Memory B cell (primary cell): ENCODE results near the gene TSHZ2.

ENCODE experiments used
- ATAC-seq: fragments of 150-1000 bp; cut with Tn5 transposase; 2 replicates; pipeline ENCODE4 v1.10.0; 2021; ENCODE audit warnings: low read depth, mild to moderate bottlenecking, moderate library complexity
- DNase-seq, 2 donors: peaks; one replicate each; pipeline ENCODE4 v3.0.0; 2022; ENCODE audit warnings: low spot score in 2 of 2
- H3K27ac Mint-ChIP-seq: one replicate; pipeline ENCODE4 v1.8.0; 2022; ENCODE audit warnings: mild to moderate bottlenecking, moderate library complexity, mixed read lengths
- H3K27me3 Mint-ChIP-seq: one replicate; pipeline ENCODE4 v1.8.0; 2022; ENCODE audit warnings: mixed read lengths
- H3K36me3 Mint-ChIP-seq: one replicate; pipeline ENCODE4 v1.8.0; 2022; ENCODE audit warnings: mild to moderate bottlenecking, mixed read lengths
- H3K4me1 Mint-ChIP-seq: one replicate; pipeline ENCODE4 v1.8.0; 2022; ENCODE audit warnings: mixed read lengths
- H3K4me3 Mint-ChIP-seq: one replicate; pipeline ENCODE4 v1.8.0; 2022; ENCODE audit warnings: mild to moderate bottlenecking, moderate library complexity, mixed read lengths
- H3K9me3 Mint-ChIP-seq: one replicate; pipeline ENCODE4 v1.8.0; 2022; ENCODE audit warnings: mixed read lengths

TSHZ2 gene

GRCh38 chr20:53055367-53056067 lies 83.4 kb downstream of the TSHZ2 start:
- no peak overlapping the region for H3K4me3 Mint-ChIP-seq
- H3K36me3 Mint-ChIP-seq: no peaks in the 10 kb centered on the region
- no peaks in the 10 kb centered on the region for H3K9me3 Mint-ChIP-seq
- peaks cover 2% of the 10 kb centered on the region for H3K27me3 Mint-ChIP-seq
- no peak overlapping the region for H3K27ac Mint-ChIP-seq
- ATAC-seq (no peak), DNase-seq (no peak)
- H3K4me1 Mint-ChIP-seq: no peaks in the 10 kb centered on the region

GRCh38 chr20:53057579-53057978 lies 85.4 kb downstream of the TSHZ2 start:
- Mint-ChIP-seq H3K9me3 (no peaks in the 10 kb centered on the region), H3K4me1 (no peaks in the 10 kb centered on the region), H3K4me3 (no peak overlapping the region), H3K36me3 (no peaks in the 10 kb centered on the region), H3K27me3 (peaks cover 2% of the 10 kb centered on the region), H3K27ac (no peak overlapping the region)
- no peak for ATAC-seq
- DNase-seq: no peak

- no peak overlapping the region for H3K4me3 Mint-ChIP-seq
- no peaks in the 10 kb centered on the region for H3K9me3 Mint-ChIP-seq
- DNase-seq: no peak
- peaks cover 2% of the 10 kb centered on the region for H3K27me3 Mint-ChIP-seq
- no peak for ATAC-seq
- no peaks in the 10 kb centered on the region for H3K36me3 Mint-ChIP-seq
- no peak overlapping the region for H3K27ac Mint-ChIP-seq
- H3K4me1 Mint-ChIP-seq: no peaks in the 10 kb centered on the region
These were observed 87.7 kb downstream of the TSHZ2 start for GRCh38 chr20:53059848-53060247.

GRCh38 chr20:53061192-53062108 lies 89.3 kb downstream of the TSHZ2 start:
- no peaks in the 10 kb centered on the region for H3K9me3 Mint-ChIP-seq
- no peak overlapping the region for H3K4me3 Mint-ChIP-seq
- DNase-seq (no peak), ATAC-seq (no peak)
- no peaks in the 10 kb centered on the region for H3K36me3 Mint-ChIP-seq
- peaks cover 3% of the 10 kb centered on the region for H3K27me3 Mint-ChIP-seq
- H3K27ac Mint-ChIP-seq: no peak overlapping the region
- no peaks in the 10 kb centered on the region for H3K4me1 Mint-ChIP-seq

GRCh38 chr20:53064935-53065334 lies 92.8 kb downstream of the TSHZ2 start:
- ATAC-seq (no peak), DNase-seq (no peak)
- no peak overlapping the region for H3K27ac Mint-ChIP-seq
- H3K4me3 Mint-ChIP-seq: no peak overlapping the region
- H3K27me3 Mint-ChIP-seq: peaks cover 3% of the 10 kb centered on the region
- peaks cover 2% of the 10 kb centered on the region for H3K36me3 Mint-ChIP-seq
- H3K4me1 Mint-ChIP-seq: no peaks in the 10 kb centered on the region
- peaks cover 6% of the 10 kb centered on the region for H3K9me3 Mint-ChIP-seq

- no peak overlapping the region for H3K4me3 Mint-ChIP-seq
- ATAC-seq: no peak
- no peak for DNase-seq
- H3K27ac Mint-ChIP-seq: no peak overlapping the region
- H3K9me3 Mint-ChIP-seq: peaks cover 10% of the 10 kb centered on the region
- peaks cover 11% of the 10 kb centered on the region for H3K27me3 Mint-ChIP-seq
- peaks cover 5% of the 10 kb centered on the region for H3K36me3 Mint-ChIP-seq
- H3K4me1 Mint-ChIP-seq: peaks cover 11% of the 10 kb centered on the region
These were observed 96.1 kb downstream of the TSHZ2 start for GRCh38 chr20:53068241-53068640.

GRCh38 chr20:53069132-53069531 lies 97.0 kb downstream of the TSHZ2 start:
- Mint-ChIP-seq H3K27ac (no peak overlapping the region), H3K4me3 (no peak overlapping the region), H3K36me3 (peaks cover 6% of the 10 kb centered on the region), H3K4me1 (peaks cover 13% of the 10 kb centered on the region), H3K9me3 (peaks cover 11% of the 10 kb centered on the region), H3K27me3 (peaks cover 12% of the 10 kb centered on the region)
- DNase-seq (no peak), ATAC-seq (no peak)

GRCh38 chr20:53070224-53070623 lies 98.1 kb downstream of the TSHZ2 start:
- ATAC-seq (no peak), DNase-seq (no peak)
- no peak overlapping the region for H3K27ac Mint-ChIP-seq
- peaks cover 13% of the 10 kb centered on the region for H3K4me1 Mint-ChIP-seq
- H3K36me3 Mint-ChIP-seq: peaks cover 6% of the 10 kb centered on the region
- H3K27me3 Mint-ChIP-seq: peaks cover 12% of the 10 kb centered on the region
- H3K4me3 Mint-ChIP-seq: no peak overlapping the region
- peaks cover 11% of the 10 kb centered on the region for H3K9me3 Mint-ChIP-seq

GRCh38 chr20:53070706-53071392 lies 98.7 kb downstream of the TSHZ2 start:
- ATAC-seq: peak; percentile 56
- DNase-seq: no peak
- peaks cover 13% of the 10 kb centered on the region for H3K4me1 Mint-ChIP-seq
- H3K36me3 Mint-ChIP-seq: peaks cover 6% of the 10 kb centered on the region
- peak overlapping the region; percentile 43 for H3K4me3 Mint-ChIP-seq
- H3K27me3 Mint-ChIP-seq: peaks cover 12% of the 10 kb centered on the region
- H3K9me3 Mint-ChIP-seq: peaks cover 11% of the 10 kb centered on the region
- no peak overlapping the region for H3K27ac Mint-ChIP-seq

- H3K4me1 Mint-ChIP-seq: peaks cover 13% of the 10 kb centered on the region
- H3K4me3 Mint-ChIP-seq: no peak overlapping the region
- DNase-seq: no peak
- peaks cover 9% of the 10 kb centered on the region for H3K9me3 Mint-ChIP-seq
- peak; percentile 35 for ATAC-seq
- H3K27ac Mint-ChIP-seq: no peak overlapping the region
- peaks cover 6% of the 10 kb centered on the region for H3K36me3 Mint-ChIP-seq
- peaks cover 11% of the 10 kb centered on the region for H3K27me3 Mint-ChIP-seq
These were observed 99.7 kb downstream of the TSHZ2 start for GRCh38 chr20:53071833-53072232.

- DNase-seq (no peak), ATAC-seq (no peak)
- peaks cover 13% of the 10 kb centered on the region for H3K4me1 Mint-ChIP-seq
- H3K27ac Mint-ChIP-seq: no peak overlapping the region
- H3K9me3 Mint-ChIP-seq: peaks cover 7% of the 10 kb centered on the region
- H3K4me3 Mint-ChIP-seq: no peak overlapping the region
- H3K36me3 Mint-ChIP-seq: peaks cover 6% of the 10 kb centered on the region
- H3K27me3 Mint-ChIP-seq: peaks cover 11% of the 10 kb centered on the region
These were observed 100.9 kb downstream of the TSHZ2 start for GRCh38 chr20:53072923-53073579.

GRCh38 chr20:53073636-53074415 lies 101.7 kb downstream of the TSHZ2 start:
- Mint-ChIP-seq H3K27ac (no peak overlapping the region), H3K36me3 (peaks cover 4% of the 10 kb centered on the region), H3K4me3 (no peak overlapping the region), H3K4me1 (peaks cover 13% of the 10 kb centered on the region), H3K9me3 (peaks cover 4% of the 10 kb centered on the region), H3K27me3 (peaks cover 9% of the 10 kb centered on the region)
- ATAC-seq (no peak), DNase-seq (no peak)

GRCh38 chr20:53074811-53075314 lies 102.7 kb downstream of the TSHZ2 start:
- Mint-ChIP-seq H3K4me1 (peaks cover 13% of the 10 kb centered on the region), H3K36me3 (peaks cover 4% of the 10 kb centered on the region), H3K9me3 (peaks cover 4% of the 10 kb centered on the region), H3K27ac (no peak overlapping the region), H3K27me3 (peaks cover 9% of the 10 kb centered on the region), H3K4me3 (no peak overlapping the region)
- ATAC-seq (no peak), DNase-seq (no peak)
